HG02884 (cell line): ENCODE measurements around the gene CYFIP1.

Source experiments
- ATAC-seq: cut with Tn5 transposase; IDR thresholded peaks from one replicate; pipeline ENCODE4 v1.9.1; 2021; ENCODE audit warnings: mild to moderate bottlenecking, moderate library complexity; ENCODE audit not compliant: unreplicated experiment

CYFIP1 gene

GRCh38 chr15:22827125-22827524 lies 153.0 kb downstream of the CYFIP1 start:
- no peak for ATAC-seq

GRCh38 chr15:22823495-22824128 lies 156.6 kb downstream of the CYFIP1 start:
- ATAC-seq, result no peak

GRCh38 chr15:22819651-22820050 lies 160.5 kb downstream of the CYFIP1 start:
- ATAC-seq, result no peak
